COR-L47 (cell line): ENCODE results near the gene CLCN1.

Experiments used
- DNase-seq: peaks from one replicate; lab custom pipeline; 2025; lab: John Stamatoyannopoulos, UW

Gene CLCN1

DNA sequence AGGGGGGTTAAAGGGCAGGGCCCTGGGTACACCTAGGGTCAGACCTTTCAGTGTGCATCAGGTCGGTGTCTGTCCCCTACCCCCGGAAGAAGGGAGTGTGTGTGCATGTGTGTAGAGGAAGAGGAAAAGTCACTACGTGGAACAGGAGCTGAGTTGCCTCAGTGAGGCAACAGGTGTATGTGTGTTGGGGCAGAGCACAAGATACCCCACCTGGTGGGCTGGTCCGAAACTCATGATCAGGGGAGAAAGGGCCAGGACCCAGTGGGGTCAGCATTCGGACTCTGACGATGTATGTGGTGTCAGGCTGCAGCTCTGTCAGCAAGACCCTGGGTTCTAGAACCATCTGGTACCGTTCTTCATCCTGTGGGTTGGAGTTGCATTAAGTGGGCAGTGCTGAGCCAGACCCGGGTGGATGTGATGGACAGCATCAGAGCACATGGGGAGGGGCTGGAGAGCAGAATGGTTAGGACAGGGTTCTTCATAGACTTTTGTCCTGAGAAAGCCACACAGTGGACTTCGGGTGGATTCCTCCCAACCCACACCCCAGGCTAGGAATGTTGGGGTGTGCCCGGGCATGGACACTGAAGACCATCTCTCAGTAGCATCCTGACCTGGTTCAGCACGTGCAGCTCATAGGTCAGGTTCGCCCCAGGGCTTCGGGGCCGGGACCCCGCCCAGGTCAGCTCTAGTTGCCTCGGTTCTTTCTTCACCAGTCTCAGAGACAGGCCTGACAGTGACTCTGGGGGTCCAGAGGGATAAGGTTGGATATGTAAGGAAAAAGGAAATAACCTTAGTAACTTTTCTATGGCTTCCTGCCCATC is 82.0 kb downstream of the CLCN1 start:
- DNase-seq = no peak

- no peak for DNase-seq
Observed at GRCh38 chr7:143398616-143399015, 82.7 kb downstream of the CLCN1 start.

- no peak for DNase-seq
Observed at GRCh38 chr7:143399151-143399550, 83.2 kb downstream of the CLCN1 start.

DNA sequence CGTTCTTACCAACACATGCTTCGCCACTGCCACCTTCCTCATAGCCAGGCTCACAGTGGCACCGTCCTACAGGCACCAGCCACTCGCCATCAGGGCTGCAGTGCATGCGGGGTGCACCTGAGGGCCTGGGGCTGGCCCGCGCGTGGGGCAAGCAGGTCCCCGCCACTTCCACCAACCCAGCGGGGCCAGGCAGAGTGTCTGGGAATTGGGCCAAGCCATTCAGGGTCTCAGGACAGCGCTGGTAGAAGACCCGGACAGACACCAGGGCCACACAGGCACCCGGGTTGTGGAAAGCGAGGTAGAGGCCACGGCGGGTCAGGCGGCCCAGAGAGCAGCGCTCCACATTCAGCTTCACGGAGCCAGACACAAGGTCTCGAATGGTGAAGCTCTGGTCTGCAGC is 83.7 kb downstream of the CLCN1 start:
- no peak for DNase-seq

DNA sequence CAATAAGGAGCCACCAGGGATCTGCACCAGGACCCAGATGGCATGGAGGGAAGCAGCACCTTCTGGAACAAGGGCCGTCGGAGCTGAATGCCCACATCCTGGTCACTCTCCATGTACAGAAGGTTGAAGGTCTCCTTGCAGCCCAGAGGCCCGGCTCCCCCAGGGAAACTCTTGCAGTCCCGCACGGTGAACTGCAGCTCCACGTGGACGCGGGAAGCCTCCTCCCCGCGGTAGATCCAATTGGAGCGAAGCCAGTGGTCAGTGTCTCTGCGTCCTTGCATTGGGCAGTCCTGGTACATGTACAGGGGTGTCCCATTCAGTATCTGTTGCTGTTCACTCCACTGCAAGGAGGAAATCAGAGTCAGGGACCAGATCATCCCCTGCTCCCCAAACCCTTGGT is 85.4 kb downstream of the CLCN1 start:
- no peak for DNase-seq
